IMR-90 (cell line): Measurements from ENCODE around the gene EVA1A. TPM values are rescaled to one million over a fixed set of nuclear protein-coding genes. Genes with fewer than 3 reads are reported as not detected.

Experiments used
- ATAC-seq: fragments of 200-7000 bp; cut with Tn5 transposase; 2 replicates; pipeline ENCODE4 v1.9.1; 2020; ENCODE audit warnings: low read depth, mild to moderate bottlenecking, moderate library complexity
- BruUV-seq: library from RNA; stranded (reverse); fragments of 400-500 nt; replicated peaks from 2 replicates; lab custom pipeline; 2021; lab: Mats Ljungman, UMichigan
- CTCF ChIA-PET: fragments of 300-600 bp; formaldehyde crosslinking; extraction: SDS; loops from one replicate; lab custom pipeline; 2021; ENCODE audit warnings: antibody characterized with exemption; lab: Yijun Ruan, JAX
- POLR2A ChIA-PET: fragments of 300-600 bp; sonication (Branson Sonifier 250); formaldehyde crosslinking; loops from one replicate; lab custom pipeline; 2022; ENCODE audit warnings: antibody characterized with exemption; ENCODE audit not compliant: unreplicated experiment; lab: Charles Lee
- DNase-seq: peaks from one replicate; pipeline ENCODE4 v3.0.0; 2013
- H2AFZ ChIP-seq: replicated peaks from 2 replicates; pipeline ENCODE3; 2013; ENCODE audit warnings: low read length, mild to moderate bottlenecking; ENCODE audit not compliant: poor library complexity
- H2AK5ac ChIP-seq: 2 replicates; pipeline ENCODE4 v1.6.1; 2013; ENCODE audit warnings: low read depth, low read length, inconsistent platforms
- H2AK9ac ChIP-seq: replicated peaks from 2 replicates; pipeline ENCODE3; 2013; ENCODE audit warnings: mild to moderate bottlenecking, low read depth, low read length, moderate library complexity; ENCODE audit not compliant: poor library complexity
- H2BK120ac ChIP-seq: 2 replicates; pipeline ENCODE4 v1.6.1; 2013; ENCODE audit warnings: low read depth, low read length, inconsistent platforms
- H2BK15ac ChIP-seq: 3 replicates; pipeline ENCODE4 v1.6.1; 2013; ENCODE audit warnings: low read depth, low read length, inconsistent platforms
- H2BK20ac ChIP-seq: 2 replicates; pipeline ENCODE4 v1.6.1; 2013; ENCODE audit warnings: low read depth, mild to moderate bottlenecking, inconsistent platforms, low read length, moderate library complexity
- H2BK5ac ChIP-seq: 2 replicates; pipeline ENCODE4 v1.6.1; 2013; ENCODE audit warnings: mild to moderate bottlenecking, low read depth, low read length, inconsistent platforms; ENCODE audit not compliant: poor library complexity, severe bottlenecking
- H3K14ac ChIP-seq: replicated peaks from 2 replicates; pipeline ENCODE4 v1.6.1; 2013; ENCODE audit warnings: low read depth, low read length, inconsistent platforms
- H3K18ac ChIP-seq: 2 replicates; pipeline ENCODE4 v1.6.1; 2013; ENCODE audit warnings: low read depth, low read length, control low read depth
- H3K23ac ChIP-seq: 2 replicates; pipeline ENCODE4 v1.6.1; 2013; ENCODE audit warnings: low read depth, low read length, inconsistent platforms
- H3K27ac ChIP-seq: 2 replicates; pipeline ENCODE4 v1.5.1; 2013; ENCODE audit warnings: mild to moderate bottlenecking, control low read depth, low read length; ENCODE audit not compliant: insufficient read depth
- H3K27me3 ChIP-seq: 2 replicates; pipeline ENCODE4 v1.6.1; 2013; ENCODE audit warnings: low read length; ENCODE audit not compliant: control insufficient read depth, insufficient read depth
- H3K36me3 ChIP-seq: 2 replicates; pipeline ENCODE4 v1.6.1; 2013; ENCODE audit warnings: low read length, mixed read lengths; ENCODE audit not compliant: control insufficient read depth, insufficient read depth
- H3K4ac ChIP-seq: 2 replicates; pipeline ENCODE4 v1.6.1; 2013; ENCODE audit warnings: low read depth, low read length, inconsistent platforms
- H3K4me1 ChIP-seq: 2 replicates; pipeline ENCODE4 v1.6.1; 2013; ENCODE audit warnings: low read length, mixed read lengths; ENCODE audit not compliant: control insufficient read depth, insufficient read depth
- H3K4me2 ChIP-seq: 2 replicates; pipeline ENCODE4 v1.6.1; 2013; ENCODE audit warnings: low read depth, mild to moderate bottlenecking, control low read depth, low read length, moderate library complexity
- H3K4me3 ChIP-seq: 2 replicates; pipeline ENCODE4 v1.5.1; 2013; ENCODE audit warnings: low read depth, mild to moderate bottlenecking, control low read depth, low read length, moderate library complexity; ENCODE audit not compliant: insufficient read depth
- H3K56ac ChIP-seq: 2 replicates; pipeline ENCODE4 v1.6.1; 2013; ENCODE audit warnings: low read length, inconsistent platforms; ENCODE audit not compliant: insufficient read depth; ENCODE audit errors: extremely low read depth
- H3K79me1 ChIP-seq, 2 experiments: 2 replicates each; pipeline ENCODE4 v1.6.1; 2013; ENCODE audit warnings: low read length in 2 of 2, inconsistent platforms in 1 of 2, low read depth in 1 of 2
- H3K9ac ChIP-seq: 2 replicates; pipeline ENCODE4 v1.6.1; 2013; ENCODE audit warnings: low read depth, low read length, control low read depth
- H3K9me1 ChIP-seq: 2 replicates; pipeline ENCODE4 v1.6.1; 2013; ENCODE audit warnings: low read length, inconsistent platforms; ENCODE audit not compliant: insufficient read depth
- H3K9me3 ChIP-seq: 2 replicates; pipeline ENCODE4 v1.6.1; 2013; ENCODE audit warnings: low read length; ENCODE audit not compliant: control insufficient read depth, insufficient read depth
- H4K20me1 ChIP-seq: 2 replicates; pipeline ENCODE4 v1.6.1; 2013; ENCODE audit warnings: low read length, inconsistent platforms; ENCODE audit not compliant: insufficient read depth
- H4K5ac ChIP-seq: 2 replicates; pipeline ENCODE4 v1.6.1; 2013; ENCODE audit warnings: mild to moderate bottlenecking, low read depth, low read length, control low read depth
- H4K8ac ChIP-seq, 2 experiments: 2 replicates each; pipeline ENCODE4 v1.6.1; 2013; ENCODE audit warnings: low read depth in 2 of 2, low read length in 2 of 2, control low read depth in 1 of 2, inconsistent platforms in 1 of 2
- H4K91ac ChIP-seq: 2 replicates; pipeline ENCODE4 v1.6.1; 2013; ENCODE audit warnings: low read depth, low read length, inconsistent platforms; ENCODE audit not compliant: insufficient read depth
- BHLHE40 ChIP-seq: fragments of 150-350 bp; IDR thresholded peaks from 2 replicates; pipeline ENCODE4 v1.6.1; 2016; ENCODE audit warnings: mild to moderate bottlenecking, low read depth, low read length
- CEBPB ChIP-seq: IDR thresholded peaks from 2 replicates; pipeline ENCODE4 v1.6.1; 2012; ENCODE audit warnings: low read depth, low read length, improper control_type of control experiment
- CHD1 ChIP-seq: IDR thresholded peaks from 2 replicates; pipeline ENCODE4 v1.6.1; 2012; ENCODE audit warnings: low read depth, low read length, improper control_type of control experiment
- ELK1 ChIP-seq: fragments of 150-350 bp; IDR thresholded peaks from 2 replicates; pipeline ENCODE4 v1.6.1; 2016; ENCODE audit warnings: low read depth, mild to moderate bottlenecking, low read length, moderate library complexity, borderline replicate concordance
- MAFK ChIP-seq: IDR thresholded peaks from 2 replicates; pipeline ENCODE4 v1.6.1; 2012; ENCODE audit warnings: low read depth, low read length, improper control_type of control experiment
- MAZ ChIP-seq: IDR thresholded peaks from 2 replicates; pipeline ENCODE4 v1.6.1; 2012; ENCODE audit warnings: low read depth, mild to moderate bottlenecking, low read length, improper control_type of control experiment, moderate library complexity, borderline replicate concordance
- MXI1 ChIP-seq: IDR thresholded peaks from 2 replicates; pipeline ENCODE4 v1.6.1; 2012; ENCODE audit warnings: low read depth, mild to moderate bottlenecking, low read length, moderate library complexity, borderline replicate concordance
- NFE2L2 ChIP-seq: fragments of 150-350 bp; IDR thresholded peaks from 2 replicates; pipeline ENCODE4 v1.6.1; 2016; ENCODE audit warnings: low read depth, mild to moderate bottlenecking, low read length
- POLR2A ChIP-seq: IDR thresholded peaks from 2 replicates; pipeline ENCODE4 v1.6.1; 2012; ENCODE audit warnings: mild to moderate bottlenecking, low read depth, low read length
- RAD21 ChIP-seq: IDR thresholded peaks from 2 replicates; pipeline ENCODE4 v1.6.1; 2012; ENCODE audit warnings: low read length, improper control_type of control experiment
- RFX5 ChIP-seq: IDR thresholded peaks from 2 replicates; pipeline ENCODE4 v1.8.0; 2012; ENCODE audit warnings: low read depth, mild to moderate bottlenecking, low read length, moderate library complexity
- SMC3 ChIP-seq: fragments of 150-350 bp; IDR thresholded peaks from 2 replicates; pipeline ENCODE4 v1.6.1; 2016; ENCODE audit warnings: low read depth, mild to moderate bottlenecking, antibody characterized with exemption, low read length, moderate library complexity
- WGBS, 2 experiments: methylation state at CpG; one replicate each; pipeline versions ENCODE4 v1.1.5 to v1.1.7; 2013; ENCODE audit warnings: missing lambda C conversion rate in 2 of 2; ENCODE audit not compliant: insufficient read length in 1 of 2; ENCODE audit errors: extremely low coverage in 2 of 2; 5-methylcytosine and 5-hydroxymethylcytosine counted together
- dilution Hi-C: fragments of 300-500 bp; cut with HindIII; formaldehyde crosslinking; loops from one replicate; pipeline ENCODE4 v1.14.3; 2018; ENCODE audit warnings: low sequenced_read_pairs; ENCODE audit not compliant: unreplicated experiment
- in situ Hi-C: fragments of 300-500 bp; cut with MboI; formaldehyde crosslinking; loops from 3 replicates; pipeline ENCODE4 v1.14.3; 2019; ENCODE audit warnings: low sequenced_read_pairs, inconsistent platforms, mixed read lengths
- intact Hi-C: fragments of 100-400 bp; cut with micrococcal nuclease; formaldehyde crosslinking; loops from 2 replicates; pipeline ENCODE4 v1.10.0; 2022
- polyA plus RNA-seq, 3 experiments: library from polyadenylated mRNA; depleted of rRNA; stranded (reverse); fragments of >200 nt; gene quantifications; 2 replicates each; pipeline ENCODE4 v1.2.3, GENCODE V29; 2012; ENCODE audit warnings: low replicate concordance in 1 of 3
- total RNA-seq: library from RNA; depleted of rRNA; stranded (reverse); fragments of >200 nt; gene quantifications from 2 replicates; pipeline ENCODE4 v1.2.3, GENCODE V29; 2012
- TF ChIP-seq, protein P1 (sequence below): conservative IDR thresholded peaks from 2 replicates; pipeline ENCODE4 v1.5.1; 2012; ENCODE audit warnings: mild to moderate bottlenecking, low read depth, low read length, improper control_type of control experiment

The EVA1A gene
- total and polyA plus RNA-seq, 2 of the 4 experiments (the other 2 are of a cell fraction) = 54.5 to 93.7 TPM

GRCh38 chr2:75549401-75550253 lies 11.1 kb downstream of the EVA1A start (continued):
- TF ChIP-seq RAD21 (no peak), POLR2A (no peak)

- no peak for ATAC-seq
- TF ChIP-seq MXI1 (no peak), MAZ (no peak), MAFK (no peak), SMC3 (no peak), CHD1 (no peak), BHLHE40 (no peak), RAD21 (no peak), CEBPB (no peak), NFE2L2 (no peak), ELK1 (no peak), POLR2A (no peak), RFX5 (no peak)
- TF ChIP-seq, protein P1, sequence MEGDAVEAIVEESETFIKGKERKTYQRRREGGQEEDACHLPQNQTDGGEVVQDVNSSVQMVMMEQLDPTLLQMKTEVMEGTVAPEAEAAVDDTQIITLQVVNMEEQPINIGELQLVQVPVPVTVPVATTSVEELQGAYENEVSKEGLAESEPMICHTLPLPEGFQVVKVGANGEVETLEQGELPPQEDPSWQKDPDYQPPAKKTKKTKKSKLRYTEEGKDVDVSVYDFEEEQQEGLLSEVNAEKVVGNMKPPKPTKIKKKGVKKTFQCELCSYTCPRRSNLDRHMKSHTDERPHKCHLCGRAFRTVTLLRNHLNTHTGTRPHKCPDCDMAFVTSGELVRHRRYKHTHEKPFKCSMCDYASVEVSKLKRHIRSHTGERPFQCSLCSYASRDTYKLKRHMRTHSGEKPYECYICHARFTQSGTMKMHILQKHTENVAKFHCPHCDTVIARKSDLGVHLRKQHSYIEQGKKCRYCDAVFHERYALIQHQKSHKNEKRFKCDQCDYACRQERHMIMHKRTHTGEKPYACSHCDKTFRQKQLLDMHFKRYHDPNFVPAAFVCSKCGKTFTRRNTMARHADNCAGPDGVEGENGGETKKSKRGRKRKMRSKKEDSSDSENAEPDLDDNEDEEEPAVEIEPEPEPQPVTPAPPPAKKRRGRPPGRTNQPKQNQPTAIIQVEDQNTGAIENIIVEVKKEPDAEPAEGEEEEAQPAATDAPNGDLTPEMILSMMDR = no peak
These were observed 12.6 kb downstream of the EVA1A start for GRCh38 chr2:75548036-75548573.

More at GRCh38 chr2:75548036-75548573, 12.6 kb downstream of the EVA1A start:
- Histone ChIP-seq H3K56ac (no peak overlapping the region), H3K18ac (no peak overlapping the region), H3K4me2 (no peak overlapping the region), H3K9ac (no peak overlapping the region), H2BK20ac (no peak overlapping the region), H3K9me1 (peaks cover 28% of the 10 kb centered on the region), H3K4me1 (peaks cover 11% of the 10 kb centered on the region), H3K4ac (no peak overlapping the region), H3K79me1 (peaks cover 54 to 91% of the 10 kb centered on the region in 2 experiments), H3K27me3 (no peaks in the 10 kb centered on the region), H3K36me3 (peaks cover 7% of the 10 kb centered on the region; the same call in 1 of the 2 replicates), H2BK15ac (no peak overlapping the region; the same call in 2 of the 3 replicates), H3K9me3 (no peaks in the 10 kb centered on the region), H2AFZ (no peak overlapping the region), H3K4me3 (no peak overlapping the region), H2AK9ac (no peak overlapping the region), H3K27ac (no peak overlapping the region), H3K14ac (0 out of 2 replicates have a peak overlapping the region, but pooled peaks have one; percentile 11), H4K91ac (no peak overlapping the region), H2BK5ac (no peak overlapping the region), H2AK5ac (no peak overlapping the region), H3K23ac (no peak overlapping the region), H4K5ac (no peak overlapping the region), H2BK120ac (no peak overlapping the region), H4K8ac (no peak overlapping the region), H4K20me1 (peaks cover 47% of the 10 kb centered on the region)
- intact Hi-C loops = no loop called here
- CTCF ChIA-PET = interaction anchor here (0.6 to 0.9 kb wide), 3 partner anchors 45 to 83 kb away, joined by 3 to 5 read pairs (median 5); no protein-coding TSS in a partner anchor
- 33% methylated on average over 1 of the region's 2 CpGs; no CpG with 5 or more reads in 1 of the 2 experiments for WGBS, 2 experiments
- POLR2A ChIA-PET = no interaction called here
- no TSS peak for BruUV-seq
- dilution Hi-C loops = no loop called here
- in situ Hi-C loops = no loop called here
- peak; percentile 49 for DNase-seq
